Measurements from ENCODE around the gene NSMF. TPM values are rescaled to one million over a fixed set of nuclear protein-coding genes. Genes with fewer than 3 reads are reported as not detected.

NSMF gene
- total and polyA plus RNA-seq, 2 donors (not counting 1 experiment from before 2014, with no cell fraction given) = 28.7 to 59.4 TPM

GRCh38 chr9:137411645-137412380 lies 47.3 kb downstream of the NSMF start:
- no peak overlapping the region for H3K9ac ChIP-seq (ENCODE audit: low read length)
- intact Hi-C loops (cut with micrococcal nuclease) = no loop called here
- DNase-seq (peak; percentile 50), ATAC-seq (ENCODE audit: low read depth) (peak; percentile 56)
- Mint-ChIP-seq H3K27ac (no peak overlapping the region), H3K9me3 (ENCODE audit: insufficient read depth) (no peaks in the 10 kb centered on the region), H3K27me3 (no peaks in the 10 kb centered on the region), H3K4me3 (peak overlapping the region; percentile 37), H3K4me1 (peaks cover 17% of the 10 kb centered on the region)
- peaks cover 18 to 27% of the 10 kb centered on the region in 2 donors for H3K4me1 ChIP-seq (ENCODE audit: control insufficient read depth in 2 of 2, insufficient read depth in 2 of 2, low read length in 2 of 2)
- peaks cover 0 to 2% (median 0%) of the 10 kb centered on the region in 3 donors for H3K9me3 ChIP-seq (ENCODE audit: control extremely low read depth in 1 of 3, control insufficient read depth in 2 of 3, insufficient read depth in 1 of 3, low read length in 2 of 3)
- H3K4me2 ChIP-seq (replicated peaks; ENCODE audit: low read depth, low read length, poor library complexity, severe bottlenecking) = peak overlapping the region; percentile 65
- H2AFZ ChIP-seq (ENCODE audit: insufficient read depth, low read depth, low read length, poor library complexity, severe bottlenecking) = no peak overlapping the region
- peaks cover 25% of the 10 kb centered on the region for H3K79me2 ChIP-seq (ENCODE audit: control insufficient read depth, insufficient read depth, low read length)
- H3K27me3 ChIP-seq (replicated peaks in 1 of 4; ENCODE audit: control extremely low read depth in 1 of 4, control insufficient read depth in 3 of 4, insufficient read depth in 4 of 4, low read length in 3 of 4) = peaks cover 0 to 24% (median 10%) of the 10 kb centered on the region in 4 experiments
- POLR2A ChIA-PET = no interaction called here
- H3K4me3 ChIP-seq (ENCODE audit: control extremely low read depth in 1 of 5, extremely low read depth in 1 of 5, insufficient read depth in 1 of 5, low read depth in 2 of 5, low read length in 4 of 5) = no peak overlapping the region
- no peaks in the 10 kb centered on the region for H3K36me3 ChIP-seq (replicated peaks in 1 of 2; ENCODE audit: control extremely low read depth in 1 of 2, control insufficient read depth in 1 of 2, extremely low read depth in 1 of 2, insufficient read depth in 2 of 2, low read length in 1 of 2)
- H3K27ac ChIP-seq (ENCODE audit: low read length in 2 of 2) = no peak overlapping the region
- TF ChIP-seq CTCF (IDR thresholded peaks at IDR 0.05) (no peak), EZH2 (IDR thresholded peaks at IDR 0.05; ENCODE audit: borderline replicate concordance, insufficient read depth, low read depth, low read length, poor library complexity, severe bottlenecking) (no peak)
- H4K20me1 ChIP-seq (ENCODE audit: control insufficient read depth, insufficient read depth, low read length, poor library complexity, severe bottlenecking) = peaks cover 63% of the 10 kb centered on the region
- 15% methylated on average over 22 of the region's 30 CpGs for WGBS (ENCODE audit: insufficient coverage)
- CTCF ChIA-PET = interaction anchor here (2.2 kb wide), 1 partner anchor 11 kb away, joined by 11 read pairs; the partner anchor contains the start of genes EXD3 and NOXA1

- Histone ChIP-seq H3K9me3 (ENCODE audit: control extremely low read depth in 1 of 3, control insufficient read depth in 2 of 3, insufficient read depth in 1 of 3, low read length in 2 of 3) (peaks cover 0 to 2% (median 0%) of the 10 kb centered on the region in 3 donors), H3K4me3 (ENCODE audit: control extremely low read depth in 1 of 5, extremely low read depth in 1 of 5, insufficient read depth in 1 of 5, low read depth in 2 of 5, low read length in 4 of 5) (no peak overlapping the region), H4K20me1 (ENCODE audit: control insufficient read depth, insufficient read depth, low read length, poor library complexity, severe bottlenecking) (peaks cover 62% of the 10 kb centered on the region), H3K9ac (ENCODE audit: low read length) (no peak overlapping the region), H2AFZ (ENCODE audit: insufficient read depth, low read depth, low read length, poor library complexity, severe bottlenecking) (no peak overlapping the region), H3K4me2 (replicated peaks; ENCODE audit: low read depth, low read length, poor library complexity, severe bottlenecking) (peak overlapping the region; percentile 65), H3K27me3 (replicated peaks in 1 of 4; ENCODE audit: control extremely low read depth in 1 of 4, control insufficient read depth in 3 of 4, insufficient read depth in 4 of 4, low read length in 3 of 4) (peaks cover 0 to 26% (median 10%) of the 10 kb centered on the region in 4 experiments), H3K36me3 (replicated peaks in 1 of 2; ENCODE audit: control extremely low read depth in 1 of 2, control insufficient read depth in 1 of 2, extremely low read depth in 1 of 2, insufficient read depth in 2 of 2, low read length in 1 of 2) (no peaks in the 10 kb centered on the region), H3K4me1 (ENCODE audit: control insufficient read depth in 2 of 2, insufficient read depth in 2 of 2, low read length in 2 of 2) (peaks cover 18 to 32% of the 10 kb centered on the region in 2 donors), H3K79me2 (ENCODE audit: control insufficient read depth, insufficient read depth, low read length) (peaks cover 23% of the 10 kb centered on the region), H3K27ac (ENCODE audit: low read length in 2 of 2) (no peak overlapping the region)
- Mint-ChIP-seq H3K4me3 (peak overlapping the region; percentile 37), H3K27ac (no peak overlapping the region), H3K27me3 (no peaks in the 10 kb centered on the region), H3K9me3 (ENCODE audit: insufficient read depth) (no peaks in the 10 kb centered on the region), H3K4me1 (peaks cover 17% of the 10 kb centered on the region)
- TF ChIP-seq CTCF (IDR thresholded peaks at IDR 0.05) (no peak), EZH2 (IDR thresholded peaks at IDR 0.05; ENCODE audit: borderline replicate concordance, insufficient read depth, low read depth, low read length, poor library complexity, severe bottlenecking) (no peak)
- intact Hi-C loops (cut with micrococcal nuclease) = no loop called here
- ChIA-PET POLR2A (no interaction called here), CTCF (no interaction called here)
- WGBS (ENCODE audit: insufficient coverage) = 17% methylated on average over 13 of the region's 17 CpGs
- ATAC-seq (ENCODE audit: low read depth) (no peak), DNase-seq (no peak)
Observed at GRCh38 chr9:137411260-137411644, 47.9 kb downstream of the NSMF start.

All from B cell (primary cell).